ENCODE results near the gene SMC3. TPM values are rescaled to one million over a fixed set of nuclear protein-coding genes. Genes with fewer than 3 reads are reported as not detected.
A peak's percentile ranks its signal among the peaks of the same experiment; 100 is the strongest.

The SMC3 gene
- total and polyA plus RNA-seq, 2 of the 13 experiments (the other 11 are each of a cell fraction or from before 2014, with no cell fraction given), result 11.7 to 48.0 TPM

- peak; percentile 97 for TF ChIP-seq E2F5 (CRISPR knock-in tag; conservative IDR thresholded peaks at IDR 0.05)
- no peak for TF ChIP-seq ADNP (CRISPR knock-in tag; IDR thresholded peaks at IDR 0.05)
- TF ChIP-seq POLR2G (IDR thresholded peaks at IDR 0.05; ENCODE audit: low read depth, low read length), result peak; percentile 71
- TF ChIP-seq CCDC6 (CRISPR knock-in tag; IDR thresholded peaks at IDR 0.05), result peak; percentile 100
- TF ChIP-seq EED (CRISPR knock-in tag; IDR thresholded peaks at IDR 0.05), result no peak
- TF ChIP-seq ZNF746 (CRISPR knock-in tag; IDR thresholded peaks at IDR 0.05), result 0 out of 2 replicates have a peak, but pooled peaks have one; percentile 33
- 0 out of 2 replicates have a peak, but pooled peaks have one; percentile 21 for TF ChIP-seq PREB (CRISPR knock-in tag; IDR thresholded peaks at IDR 0.05)
- peak; percentile 83; the same call in 1 of the 2 replicates for TF ChIP-seq ZNF547 (CRISPR knock-in tag; IDR thresholded peaks at IDR 0.05)
- no peak for TF ChIP-seq ZNF17 (CRISPR knock-in tag; IDR thresholded peaks at IDR 0.05)
- peak; percentile 95 for TF ChIP-seq REL (CRISPR knock-in tag; conservative IDR thresholded peaks at IDR 0.05)
- no peak for TF ChIP-seq ZBTB39 (CRISPR knock-in tag; IDR thresholded peaks at IDR 0.05)
- TF ChIP-seq ZNF235 (CRISPR knock-in tag; IDR thresholded peaks at IDR 0.05; ENCODE audit: borderline replicate concordance), result no peak
- peak; percentile 99 for TF ChIP-seq ZFP36L1 (CRISPR knock-in tag; IDR thresholded peaks at IDR 0.05)
- TF ChIP-seq MTERF4 (CRISPR knock-in tag; IDR thresholded peaks at IDR 0.05), result 0 out of 2 replicates have a peak, but pooled peaks have one; percentile 32
- TF ChIP-seq ZNF160 (CRISPR knock-in tag; IDR thresholded peaks at IDR 0.05), result peak; percentile 93; the same call in 1 of the 2 replicates
- 0 out of 2 replicates have a peak, but pooled peaks have one; percentile 2 for TF ChIP-seq AHR (CRISPR knock-in tag; IDR thresholded peaks at IDR 0.05)
- no peak for TF ChIP-seq ZNF597 (CRISPR knock-in tag; IDR thresholded peaks at IDR 0.05)
- TF ChIP-seq CBX1 (IDR thresholded peaks at IDR 0.05; ENCODE audit: low read depth), result no peak
- TF ChIP-seq ZFY (CRISPR knock-in tag; IDR thresholded peaks at IDR 0.05), result peak; percentile 88
- TF ChIP-seq SOX5 (CRISPR knock-in tag; IDR thresholded peaks at IDR 0.05; ENCODE audit: borderline replicate concordance), result peak; percentile 66
- TF ChIP-seq MTA3 (CRISPR knock-in tag; IDR thresholded peaks at IDR 0.05), result no peak
- peak; percentile 81; the same call in 1 of the 2 replicates for TF ChIP-seq ZNF232 (CRISPR knock-in tag; IDR thresholded peaks at IDR 0.05; ENCODE audit: borderline replicate concordance)
- TF ChIP-seq MTA1 (CRISPR knock-in tag; IDR thresholded peaks at IDR 0.05; ENCODE audit: borderline replicate concordance), result no peak
Observed at GRCh38 chr10:110567201-110568054, at the start of gene SMC3 (continued).
